Gastrocnemius medialis (tissue), 4 donors: Measurements from ENCODE around the gene MAN1A2. TPM values are rescaled to one million over a fixed set of nuclear protein-coding genes. Genes with fewer than 3 reads are reported as not detected.

Experiments
- ATAC-seq, 2 donors: fragments of 150-250 bp; one replicate each; pipeline ENCODE4 v1.9.1; 2016
- DNase-seq, 2 donors: peaks; one replicate each; pipeline ENCODE4 v3.0.0-alpha.2; 2019
- H3K27ac ChIP-seq, 4 donors: fragments of 200-600 bp; sonication (generic); 1 replicate in 1 of 4; 2 replicates in 3 of 4; pipeline ENCODE4 v1.5.1; 2016 to 2018; ENCODE audit warnings: mild to moderate bottlenecking in 2 of 4, moderate library complexity in 1 of 4
- H3K27me3 ChIP-seq, 3 donors: fragments of 200-600 bp; sonication (generic) in 2 of 3; 1 replicate in 1 of 3; 2 replicates in 2 of 3; pipeline versions ENCODE4 v1.5.1 to v1.6.0; 2016 to 2019; ENCODE audit warnings: mild to moderate bottlenecking in 1 of 3, moderate library complexity in 1 of 3
- H3K36me3 ChIP-seq, 2 donors: fragments of 200-600 bp; sonication (generic) in 1 of 2; one replicate each; pipeline ENCODE4 v1.5.1; 2017 to 2018
- H3K4me1 ChIP-seq, 2 donors: fragments of 200-600 bp; sonication (generic) in 1 of 2; one replicate each; pipeline ENCODE4 v1.5.1; 2016 to 2017; ENCODE audit warnings: mild to moderate bottlenecking in 2 of 2
- H3K4me3 ChIP-seq, 4 donors: fragments of 200-600 bp; sonication (generic) in 3 of 4; 1 replicate in 1 of 4; 2 replicates in 3 of 4; pipeline ENCODE4 v1.5.1; 2016 to 2019; ENCODE audit warnings: mild to moderate bottlenecking in 2 of 4
- H3K9me3 ChIP-seq, 3 donors: fragments of 200-600 bp; sonication (generic) in 2 of 3; 1 replicate in 1 of 3; 2 replicates in 2 of 3; pipeline ENCODE4 v1.5.1; 2016 to 2019
- CTCF ChIP-seq, 5 experiments: fragments of 450-650 bp in 3 of 5; fragments of 200-600 bp in 2 of 5; sonication (generic) in 2 of 5; IDR thresholded peaks in 4 of 5; conservative IDR thresholded peaks in 1 of 5; 1 replicate in 4 of 5; 2 replicates in 1 of 5; pipeline ENCODE4 v1.5.1; 2016 to 2019; ENCODE audit warnings: antibody characterized with exemption in 5 of 5, mild to moderate bottlenecking in 3 of 5, moderate library complexity in 3 of 5
- POLR2A ChIP-seq, 2 donors: fragments of 450-650 bp; IDR thresholded peaks; one replicate each; pipeline ENCODE4 v1.6.1; 2017; ENCODE audit warnings: antibody characterized with exemption in 2 of 2, mild to moderate bottlenecking in 2 of 2, moderate library complexity in 2 of 2
- in situ Hi-C, 4 donors: fragments of 200-750 bp; cut with MboI; loops; one replicate each; pipeline versions ENCODE4 v1.15.0 to v1.8.0; 2017; ENCODE audit warnings: low sequenced_read_pairs in 4 of 4
- intact Hi-C: fragments of 100-400 bp; cut with DNase I; formaldehyde crosslinking; loops from one replicate; pipeline ENCODE4 v1.15.1; 2023; ENCODE audit warnings: low total_unique reads
- total RNA-seq, 4 donors: library from RNA; depleted of rRNA; stranded (reverse); fragments of >200 nt; gene quantifications; one replicate each; pipeline versions ENCODE4 v1.1.0 to v1.2.3, GENCODE V29; 2016

Gene MAN1A2
- total RNA-seq, 4 donors from 2014 or later = 14.9 to 37.0 (median 28.3) TPM

- Histone ChIP-seq H3K27ac (no peak overlapping the region), H3K36me3 (no peaks in the 10 kb centered on the region), H3K27me3 (no peaks in the 10 kb centered on the region), H3K9me3 (no peaks in the 10 kb centered on the region), H3K4me1 (peaks cover 20 to 26% of the 10 kb centered on the region in 2 donors), H3K4me3 (no peak overlapping the region)
- DNase-seq (no peak), ATAC-seq (no peak)
- intact Hi-C loops (loop anchor here (10.0 kb wide), 2 partner anchors 132 to 392 kb away; no protein-coding TSS in a partner anchor), in situ Hi-C loops (loop anchor here in 1 of 4 donors (10.0 kb wide), 1 partner anchor 242 kb away; the partner anchor contains the start of gene TENT5C)
- TF ChIP-seq CTCF (IDR thresholded peaks at IDR 0.05 in 4 of 5, conservative IDR thresholded peaks at IDR 0.05 in 1 of 5) (no peak), POLR2A (IDR thresholded peaks at IDR 0.05) (no peak)
Measured at GRCh38 chr1:117362986-117363385, 4.3 kb upstream of the MAN1A2 start.

GRCh38 chr1:117363571-117364048, 3.6 kb upstream of the MAN1A2 start:
- no peak for DNase-seq
- TF ChIP-seq CTCF (IDR thresholded peaks at IDR 0.05 in 4 of 5, conservative IDR thresholded peaks at IDR 0.05 in 1 of 5) (no peak), POLR2A (IDR thresholded peaks at IDR 0.05) (no peak)
- in situ Hi-C loops (loop anchor here in 1 of 4 donors (10.0 kb wide), 1 partner anchor 241 kb away; the partner anchor contains the start of gene TENT5C), intact Hi-C loops (loop anchor here (10.0 kb wide), 2 partner anchors 131 to 391 kb away; no protein-coding TSS in a partner anchor)
- no peak for ATAC-seq
- Histone ChIP-seq H3K27me3 (no peaks in the 10 kb centered on the region), H3K27ac (no peak overlapping the region), H3K9me3 (no peaks in the 10 kb centered on the region), H3K4me1 (peaks cover 20 to 26% of the 10 kb centered on the region in 2 donors), H3K4me3 (no peak overlapping the region), H3K36me3 (no peaks in the 10 kb centered on the region)

GRCh38 chr1:117364240-117364639, 3.0 kb upstream of the MAN1A2 start:
- peaks cover 23 to 29% of the 10 kb centered on the region in 2 donors for H3K4me1 ChIP-seq
- in situ Hi-C loops = loop anchor here in 1 of 4 donors (10.0 kb wide), 1 partner anchor 241 kb away; the partner anchor contains the start of gene TENT5C
- intact Hi-C loops = loop anchor here (10.0 kb wide), 2 partner anchors 131 to 391 kb away; no protein-coding TSS in a partner anchor

GRCh38 chr1:117365350-117366176, 1.7 kb upstream of the MAN1A2 start:
- H3K27me3 ChIP-seq = no peaks in the 10 kb centered on the region
- ATAC-seq (no peak), DNase-seq (no peak)
- intact Hi-C loops (loop anchor here (2.0 to 10.0 kb wide), 7 partner anchors 129 to 1622 kb away; partner anchors contain the start of genes GDAP2, TBX15, TTF2 and WDR3), in situ Hi-C loops (loop anchor here in 1 of 4 donors (10.0 kb wide), 1 partner anchor 239 kb away; the partner anchor contains the start of gene TENT5C)
- H3K27ac ChIP-seq = peak overlapping the region; percentile 92 to 97 (median 96)
- H3K9me3 ChIP-seq = no peaks in the 10 kb centered on the region
- H3K4me1 ChIP-seq = peaks cover 33 to 34% of the 10 kb centered on the region in 2 donors
- TF ChIP-seq CTCF (IDR thresholded peaks at IDR 0.05 in 4 of 5, conservative IDR thresholded peaks at IDR 0.05 in 1 of 5) = no peak
- no peak for TF ChIP-seq POLR2A (IDR thresholded peaks at IDR 0.05)
- H3K4me3 ChIP-seq = peak overlapping the region; percentile 67 to 94 (median 88)
- H3K36me3 ChIP-seq = no peaks in the 10 kb centered on the region

More at GRCh38 chr1:117364240-117364639, 3.0 kb upstream of the MAN1A2 start:
- H3K27ac ChIP-seq = peak overlapping the region in 1 of 4 donors; percentile 92
- H3K27me3 ChIP-seq = no peaks in the 10 kb centered on the region
- TF ChIP-seq POLR2A (IDR thresholded peaks at IDR 0.05) (no peak), CTCF (IDR thresholded peaks at IDR 0.05 in 4 of 5, conservative IDR thresholded peaks at IDR 0.05 in 1 of 5) (no peak)
- H3K9me3 ChIP-seq = no peaks in the 10 kb centered on the region
- no peak overlapping the region for H3K4me3 ChIP-seq
- ATAC-seq (no peak), DNase-seq (no peak)
- H3K36me3 ChIP-seq = no peaks in the 10 kb centered on the region
